GM21737 (cell line): ENCODE measurements around the gene ZNF727.
"Not testable (repeated sequence)": the region's sequence is repeated elsewhere in the genome, so short reads cannot be mapped to it uniquely, and the experiment has no call there.

ENCODE experiments used
- ATAC-seq: cut with Tn5 transposase; IDR thresholded peaks from one replicate; pipeline ENCODE4 v1.9.1; 2021; ENCODE audit warnings: mild to moderate bottlenecking, moderate library complexity; ENCODE audit not compliant: unreplicated experiment

ZNF727 gene

GRCh38 chr7:64045301-64046040 lies at the start of gene ZNF727:
Gene ZNF727 (plus strand): TSS chr7:64045434. CDS start chr7:64045622, 188 bp downstream.
- ATAC-seq: no peak

- ATAC-seq: no peak
Observed at GRCh38 chr7:63998549-63998948, 46.7 kb upstream of the ZNF727 start, which contains the start of gene ZNF722. Gene ZNF722 (plus strand): TSS chr7:63998849. CDS start chr7:63998962, 113 bp downstream.

GRCh38 chr7:64015496-64015895 lies 29.7 kb upstream of the ZNF727 start:
- ATAC-seq: not testable (repeated sequence)

- ATAC-seq: no peak
Observed at GRCh38 chr7:64035388-64035787, 9.8 kb upstream of the ZNF727 start.

- no peak for ATAC-seq
Observed at GRCh38 chr7:64037095-64037494, 8.1 kb upstream of the ZNF727 start.

- ATAC-seq: no peak
Observed at GRCh38 chr7:64046041-64046389, 781 bp downstream of the ZNF727 start.

- ATAC-seq: not testable (repeated sequence)
Observed at GRCh38 chr7:64077837-64078698, 32.8 kb downstream of the ZNF727 start.

GRCh38 chr7:64078699-64078994 lies 33.4 kb downstream of the ZNF727 start:
- ATAC-seq: no peak

GRCh38 chr7:64087501-64087900 lies 42.3 kb downstream of the ZNF727 start:
- no peak for ATAC-seq

GRCh38 chr7:64088863-64089262 lies 43.6 kb downstream of the ZNF727 start:
- ATAC-seq: not testable (repeated sequence)
